ENCODE data around the gene IMPDH2. TPM values are rescaled to one million over a fixed set of nuclear protein-coding genes. Genes with fewer than 3 reads are reported as not detected.

IMPDH2 gene
- total and polyA plus RNA-seq, 2 of the 8 experiments (the other 6 are each of a cell fraction or from before 2014, with no cell fraction given), result 374 to 409 TPM

GRCh38 chr3:48979451-48979850 lies 49.7 kb downstream of the IMPDH2 start:
- peaks cover 19 to 79% (median 62%) of the 10 kb centered on the region in 4 experiments for H3K36me3 ChIP-seq (ENCODE audit: control insufficient read depth in 2 of 4, insufficient read depth in 4 of 4, low read length in 3 of 4)
- no peak overlapping the region for H2BK120ac ChIP-seq (replicated peaks; ENCODE audit: low read depth, low read length)
- 87% methylated on average over 3 of the region's 3 CpGs; no CpG with 5 or more reads in 1 of the 2 experiments for WGBS, 2 experiments (ENCODE audit: extremely low coverage in 1 of 2, insufficient coverage in 1 of 2, insufficient read length in 1 of 2, insufficient replicate concordance in 2 of 2, low coverage in 1 of 2, low lambda C conversion rate in 2 of 2, missing lambda C conversion rate in 1 of 2)
- H3K14ac ChIP-seq (ENCODE audit: insufficient read length), result no peak overlapping the region
- H3K4me3 ChIP-seq (ENCODE audit: extremely low read depth in 1 of 4, insufficient read depth in 2 of 4, low read depth in 3 of 4, low read length in 4 of 4), result no peak overlapping the region
- DNase-seq (ENCODE audit: low read depth in 1 of 2, low spot score in 2 of 2) (no peak), FAIRE-seq (no peak)
- no peak overlapping the region for H2AFZ ChIP-seq (ENCODE audit: low read length)
- no peaks in the 10 kb centered on the region for H3K79me2 ChIP-seq (ENCODE audit: control insufficient read depth in 1 of 2, insufficient read depth in 2 of 2, low read length in 2 of 2)
- H4K20me1 ChIP-seq (replicated peaks in 1 of 2; ENCODE audit: control insufficient read depth in 1 of 2, insufficient read depth in 2 of 2, low read length in 2 of 2), result peaks cover 0 to 7% of the 10 kb centered on the region in 2 experiments
- H3K56ac ChIP-seq (replicated peaks; ENCODE audit: insufficient read length, low read depth, low read length), result no peak overlapping the region
- H3K23me2 ChIP-seq (ENCODE audit: low read depth, low read length), result no peaks in the 10 kb centered on the region
- H2BK12ac ChIP-seq (ENCODE audit: low read depth, low read length), result no peak overlapping the region
- no peak overlapping the region for H3K27ac ChIP-seq (ENCODE audit: low read depth, low read length)
- no peak overlapping the region for H4K5ac ChIP-seq (ENCODE audit: insufficient read length, low read depth, low read length)
- H3K18ac ChIP-seq (ENCODE audit: extremely low read depth, low read length), result no peak overlapping the region
- no peak overlapping the region for H3K23ac ChIP-seq (ENCODE audit: insufficient read length)
- H3K27me3 ChIP-seq (replicated peaks in 1 of 4; ENCODE audit: control insufficient read depth in 3 of 4, extremely low read depth in 1 of 4, insufficient read depth in 3 of 4, low read length in 3 of 4), result no peaks in the 10 kb centered on the region
- H4K8ac ChIP-seq (ENCODE audit: extremely low read depth, insufficient read depth, low read length), result no peak overlapping the region
- POLR2A ChIA-PET (ENCODE audit: partially characterized antibody), result interaction anchor here (0.9 to 3.4 kb wide), 4 partner anchors 10 to 376 kb away, joined by 3 to 13 read pairs (median 7); partner anchors contain the start of genes P4HTM and WDR6
- H3K4ac ChIP-seq (replicated peaks; ENCODE audit: insufficient read length, low read depth, low read length), result no peak overlapping the region
- no peak overlapping the region for H2BK5ac ChIP-seq (ENCODE audit: low read depth, low read length)
- no peak overlapping the region for H2AK5ac ChIP-seq (ENCODE audit: low read depth, low read length)
- H4K91ac ChIP-seq (replicated peaks; ENCODE audit: insufficient read length, low read length), result no peak overlapping the region
- no peak overlapping the region for H2BK20ac ChIP-seq (ENCODE audit: low read length)
- H3K4me1 ChIP-seq (replicated peaks in 1 of 4; ENCODE audit: control insufficient read depth in 3 of 4, insufficient read depth in 4 of 4, low read length in 3 of 4), result no peaks in the 10 kb centered on the region
- H3K9me3 ChIP-seq (ENCODE audit: insufficient read depth in 2 of 2, low read depth in 1 of 2, low read length in 1 of 2), result no peaks in the 10 kb centered on the region
- no peak overlapping the region for H3K9ac ChIP-seq (replicated peaks in 1 of 4; ENCODE audit: extremely low read depth in 1 of 4, low read depth in 3 of 4, low read length in 3 of 4)
- H3K79me1 ChIP-seq (ENCODE audit: low read depth, low read length), result 0 out of 2 replicates have a peak, but pooled peaks cover 2% of the 10 kb centered on the region
- CTCF ChIA-PET (ENCODE audit: partially characterized antibody), result interaction anchor here (0.6 to 3.7 kb wide), 4 partner anchors 9 to 1754 kb away, joined by 3 to 22 read pairs (median 4); partner anchors contain the start of gene NDUFAF3
- H3K4me2 ChIP-seq (ENCODE audit: insufficient read depth in 1 of 2, low read depth in 2 of 2, low read length in 2 of 2), result no peak overlapping the region
- no peak overlapping the region for H2BK15ac ChIP-seq (ENCODE audit: low read length)
- TF ChIP-seq BCL11A (IDR thresholded peaks at IDR 0.05; ENCODE audit: low read depth in 2 of 2, low read length in 2 of 2) (no peak), ASH2L (IDR thresholded peaks at IDR 0.05; ENCODE audit: low read length) (no peak), SIRT6 (IDR thresholded peaks at IDR 0.05; ENCODE audit: low read length) (no peak), YY1 (IDR thresholded peaks at IDR 0.05; ENCODE audit: low read depth, low read length) (no peak), BACH1 (IDR thresholded peaks at IDR 0.05; ENCODE audit: low read length) (no peak), JUND (IDR thresholded peaks at IDR 0.05; ENCODE audit: low read length) (no peak), MAFK (IDR thresholded peaks at IDR 0.05; ENCODE audit: low read depth, low read length) (no peak), FOSL1 (IDR thresholded peaks at IDR 0.05; ENCODE audit: insufficient read depth, low read depth, low read length) (no peak), HDAC2 (IDR thresholded peaks at IDR 0.05; ENCODE audit: borderline replicate concordance in 1 of 2, low read depth in 2 of 2, low read length in 2 of 2) (no peak), SP4 (IDR thresholded peaks at IDR 0.05; ENCODE audit: low read length) (no peak), POLR2AphosphoS5 (IDR thresholded peaks at IDR 0.05; ENCODE audit: low read depth, low read length) (no peak), CBX5 (IDR thresholded peaks at IDR 0.05; ENCODE audit: low read depth, low read length) (no peak), RXRA (IDR thresholded peaks at IDR 0.05; ENCODE audit: insufficient read depth, low read depth, low read length) (no peak)
- TF ChIP-seq, protein P1, sequence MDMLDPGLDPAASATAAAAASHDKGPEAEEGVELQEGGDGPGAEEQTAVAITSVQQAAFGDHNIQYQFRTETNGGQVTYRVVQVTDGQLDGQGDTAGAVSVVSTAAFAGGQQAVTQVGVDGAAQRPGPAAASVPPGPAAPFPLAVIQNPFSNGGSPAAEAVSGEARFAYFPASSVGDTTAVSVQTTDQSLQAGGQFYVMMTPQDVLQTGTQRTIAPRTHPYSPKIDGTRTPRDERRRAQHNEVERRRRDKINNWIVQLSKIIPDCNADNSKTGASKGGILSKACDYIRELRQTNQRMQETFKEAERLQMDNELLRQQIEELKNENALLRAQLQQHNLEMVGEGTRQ (IDR thresholded peaks at IDR 0.05; ENCODE audit: low read length), result no peak

Data from H1 (cell line).